B cell (primary cell): ENCODE data around the gene CYB5D1. TPM values are rescaled to one million over a fixed set of nuclear protein-coding genes. Genes with fewer than 3 reads are reported as not detected.

ENCODE experiments used
- ATAC-seq: fragments of 200-7000 bp; cut with Tn5 transposase; one replicate; pipeline ENCODE4 v1.10.0; 2021; ENCODE audit warnings: low read depth, mild to moderate bottlenecking, moderate number of reproducible peaks, moderate library complexity
- CTCF ChIA-PET: fragments of 350-600 bp; sonication (Branson Sonifier 250); formaldehyde crosslinking; loops from one replicate; lab custom pipeline; 2021; ENCODE audit warnings: antibody characterized with exemption, inconsistent platforms; lab: Charles Lee
- POLR2A ChIA-PET: fragments of 350-600 bp; sonication (Branson Sonifier 250); formaldehyde crosslinking; loops from one replicate; lab custom pipeline; 2021; ENCODE audit warnings: antibody characterized with exemption; lab: Charles Lee
- DNase-seq: peaks from one replicate; pipeline ENCODE4 v3.0.0; 2013
- H2AFZ ChIP-seq: 2 replicates; pipeline ENCODE4 v1.6.1; 2012; ENCODE audit warnings: mild to moderate bottlenecking, low read depth, low read length; ENCODE audit not compliant: insufficient read depth, poor library complexity, severe bottlenecking
- H3K27ac ChIP-seq, 2 donors: 1 replicate in 1 of 2; 2 replicates in 1 of 2; pipeline ENCODE4 v1.5.1; 2012 to 2013; ENCODE audit warnings: low read length in 2 of 2, mild to moderate bottlenecking in 2 of 2, moderate library complexity in 1 of 2
- H3K27me3 ChIP-seq, 4 experiments: fragments of 200-600 bp in 1 of 4; sonication (generic) in 1 of 4; replicated peaks in 1 of 4; 1 replicate in 2 of 4; 2 replicates in 2 of 4; pipeline versions ENCODE4 v1.6.1 to v1.7.0; 2013 to 2016; ENCODE audit warnings: low read length in 3 of 4, mild to moderate bottlenecking in 2 of 4, mixed read lengths in 1 of 4, moderate library complexity in 1 of 4; ENCODE audit not compliant: insufficient read depth in 4 of 4, control insufficient read depth in 3 of 4; ENCODE audit errors: control extremely low read depth in 1 of 4
- H3K36me3 ChIP-seq, 2 experiments: replicated peaks in 1 of 2; 1 replicate in 1 of 2; 2 replicates in 1 of 2; pipeline versions ENCODE4 v1.6.1 to v1.7.1; 2013; ENCODE audit warnings: low read length in 1 of 2; ENCODE audit not compliant: insufficient read depth in 2 of 2, control insufficient read depth in 1 of 2; ENCODE audit errors: control extremely low read depth in 1 of 2, extremely low read depth in 1 of 2
- H3K4me1 ChIP-seq, 2 donors: fragments of 200-600 bp in 1 of 2; sonication (generic) in 1 of 2; 1 replicate in 1 of 2; 2 replicates in 1 of 2; pipeline versions ENCODE4 v1.5.1 to v1.6.1; 2013 to 2017; ENCODE audit warnings: low read length in 2 of 2; ENCODE audit not compliant: control insufficient read depth in 2 of 2, insufficient read depth in 2 of 2
- H3K4me2 ChIP-seq: replicated peaks from 2 replicates; pipeline ENCODE3; 2012; ENCODE audit warnings: mild to moderate bottlenecking, low read depth, low read length; ENCODE audit not compliant: poor library complexity, severe bottlenecking
- H3K4me3 ChIP-seq, 5 experiments: fragments of 200-600 bp in 1 of 5; sonication (generic) in 1 of 5; 1 replicate in 3 of 5; 2 replicates in 2 of 5; pipeline versions ENCODE4 v1.5.1 to v1.7.0; 2011 to 2016; ENCODE audit warnings: low read length in 4 of 5, mild to moderate bottlenecking in 4 of 5, low read depth in 2 of 5, control low read depth in 1 of 5, moderate library complexity in 1 of 5; ENCODE audit not compliant: insufficient read depth in 1 of 5; ENCODE audit errors: control extremely low read depth in 1 of 5, extremely low read depth in 1 of 5
- H3K79me2 ChIP-seq: fragments of 200-600 bp; sonication (generic); one replicate; pipeline ENCODE4 v1.6.0; 2016; ENCODE audit warnings: low read length; ENCODE audit not compliant: control insufficient read depth, insufficient read depth
- H3K9ac ChIP-seq: fragments of 200-600 bp; sonication (generic); 2 replicates; pipeline ENCODE4 v1.6.1; 2017; ENCODE audit warnings: mild to moderate bottlenecking, low read length, moderate library complexity
- H3K9me3 ChIP-seq, 3 donors: one replicate each; pipeline versions ENCODE4 v1.6.1 to v1.7.1; 2013; ENCODE audit warnings: low read length in 2 of 3; ENCODE audit not compliant: control insufficient read depth in 2 of 3, insufficient read depth in 1 of 3; ENCODE audit errors: control extremely low read depth in 1 of 3
- H4K20me1 ChIP-seq: 2 replicates; pipeline ENCODE4 v1.6.0; 2012; ENCODE audit warnings: mild to moderate bottlenecking, low read length; ENCODE audit not compliant: insufficient read depth, control insufficient read depth, poor library complexity, severe bottlenecking
- H3K27ac Mint-ChIP-seq: one replicate; pipeline ENCODE4 v1.8.0; 2021; ENCODE audit warnings: mixed read lengths
- H3K27me3 Mint-ChIP-seq: one replicate; pipeline ENCODE4 v1.8.0; 2021; ENCODE audit warnings: mixed read lengths
- H3K4me1 Mint-ChIP-seq: one replicate; pipeline ENCODE4 v1.8.0; 2021; ENCODE audit warnings: mixed read lengths
- H3K4me3 Mint-ChIP-seq: one replicate; pipeline ENCODE4 v1.8.0; 2021; ENCODE audit warnings: mixed read lengths
- H3K9me3 Mint-ChIP-seq: one replicate; pipeline ENCODE4 v1.8.0; 2022; ENCODE audit warnings: mixed read lengths; ENCODE audit not compliant: insufficient read depth
- CTCF ChIP-seq: fragments of 200-600 bp; IDR thresholded peaks from one replicate; pipeline ENCODE4 v1.8.0; 2022; ENCODE audit warnings: antibody characterized with exemption, mild to moderate bottlenecking
- EZH2 ChIP-seq: IDR thresholded peaks from 2 replicates; pipeline ENCODE4 v1.6.1; 2012; ENCODE audit warnings: borderline replicate concordance, low read depth, mild to moderate bottlenecking, moderate library complexity, low read length; ENCODE audit not compliant: insufficient read depth, poor library complexity, severe bottlenecking
- WGBS: methylation state at CpG from one replicate; pipeline ENCODE4 v1.1.5; 2013; ENCODE audit warnings: missing lambda C conversion rate; ENCODE audit not compliant: insufficient coverage; 5-methylcytosine and 5-hydroxymethylcytosine counted together
- intact Hi-C: fragments of 100-400 bp; cut with micrococcal nuclease; formaldehyde crosslinking; loops from one replicate; pipeline ENCODE4 v1.10.0; 2022
- polyA plus RNA-seq: library from polyadenylated mRNA; depleted of rRNA; stranded (reverse); fragments of >200 nt; gene quantifications from 2 replicates; pipeline ENCODE4 v1.2.3, GENCODE V29; 2012
- total RNA-seq, 2 donors: library from RNA; stranded (reverse); fragments of 120-200 nt in 1 of 2; gene quantifications; 1 replicate in 1 of 2; 2 replicates in 1 of 2; pipeline versions ENCODE4 v1.2.3 to v1.2.4, GENCODE V29; 2013 to 2022

CYB5D1 gene
- total and polyA plus RNA-seq, 2 donors (not counting 1 experiment from before 2014, with no cell fraction given): 6.3 to 10.2 TPM

GRCh38 chr17:7881276-7882054 is 23.7 kb downstream of the CYB5D1 start:
- ATAC-seq (no peak), DNase-seq (no peak)
- H3K79me2 ChIP-seq: peaks cover 20% of the 10 kb centered on the region
- H4K20me1 ChIP-seq: no peaks in the 10 kb centered on the region
- no peak overlapping the region for H3K4me2 ChIP-seq
- no peak overlapping the region for H3K9ac ChIP-seq
- TF ChIP-seq CTCF: no peak
- no peak for TF ChIP-seq EZH2
- no peak overlapping the region for H3K27ac Mint-ChIP-seq
- H3K27ac ChIP-seq: peak overlapping the region in 1 of 2 donors; percentile 32
- intact Hi-C loops: loop anchor here (10.0 kb wide), 1 partner anchor 137 kb away; no protein-coding TSS in a partner anchor
- H3K27me3 ChIP-seq: no peaks in the 10 kb centered on the region
- H3K36me3 ChIP-seq: no peaks in the 10 kb centered on the region
- H3K9me3 ChIP-seq: no peaks in the 10 kb centered on the region
- no peaks in the 10 kb centered on the region for H3K9me3 Mint-ChIP-seq
- H2AFZ ChIP-seq: peak overlapping the region; percentile 1
- no peak overlapping the region for H3K4me3 ChIP-seq
- H3K4me1 ChIP-seq: peaks cover 30 to 34% of the 10 kb centered on the region in 2 donors
- H3K4me1 Mint-ChIP-seq: peaks cover 4% of the 10 kb centered on the region
- no peaks in the 10 kb centered on the region for H3K27me3 Mint-ChIP-seq
- ChIA-PET POLR2A (no interaction called here), CTCF (no interaction called here)
- 54% methylated on average over 7 of the region's 7 CpGs for whole genome bisulfite sequencing
- H3K4me3 Mint-ChIP-seq: no peak overlapping the region

GRCh38 chr17:7882068-7882467 is 24.3 kb downstream of the CYB5D1 start:
- CTCF ChIA-PET: no interaction called here
- Histone ChIP-seq H4K20me1 (no peaks in the 10 kb centered on the region), H3K4me2 (no peak overlapping the region), H3K9me3 (no peaks in the 10 kb centered on the region), H3K4me1 (peaks cover 35 to 40% of the 10 kb centered on the region in 2 donors), H3K4me3 (no peak overlapping the region), H3K9ac (no peak overlapping the region), H3K27ac (no peak overlapping the region), H3K79me2 (peaks cover 20% of the 10 kb centered on the region), H3K27me3 (no peaks in the 10 kb centered on the region), H2AFZ (peak overlapping the region; percentile 1), H3K36me3 (no peaks in the 10 kb centered on the region)
- H3K4me1 Mint-ChIP-seq: peaks cover 3% of the 10 kb centered on the region
- no peak for TF ChIP-seq EZH2
- no peak for TF ChIP-seq CTCF
- H3K4me3 Mint-ChIP-seq: no peak overlapping the region
- POLR2A ChIA-PET: no interaction called here
- intact Hi-C loops: loop anchor here (10.0 kb wide), 1 partner anchor 137 kb away; no protein-coding TSS in a partner anchor
- H3K27me3 Mint-ChIP-seq: no peaks in the 10 kb centered on the region
- ATAC-seq (no peak), DNase-seq (no peak)
- no peak overlapping the region for H3K27ac Mint-ChIP-seq
- whole genome bisulfite sequencing: 30% methylated on average over 2 of the region's 7 CpGs
- H3K9me3 Mint-ChIP-seq: no peaks in the 10 kb centered on the region
